Endothelial cell (in vitro differentiated cells): Measurements from ENCODE around the gene PDZD7. TPM values are rescaled to one million over a fixed set of nuclear protein-coding genes. Genes with fewer than 3 reads are reported as not detected.
A peak's percentile ranks its signal among the peaks of the same experiment; 100 is the strongest.
"Not testable (repeated sequence)": the region's sequence is repeated elsewhere in the genome, so short reads cannot be mapped to it uniquely, and the experiment has no call there.

Experiments used
- DNase-seq: peaks from one replicate; pipeline ENCODE4 v3.0.0; 2021; ENCODE audit warnings: low spot score
- H3K27ac Mint-ChIP-seq: one replicate; pipeline ENCODE4 v1.8.0; 2021; ENCODE audit warnings: mixed read lengths, inconsistent platforms; ENCODE audit not compliant: unreplicated experiment
- H3K27me3 Mint-ChIP-seq: one replicate; pipeline ENCODE4 v1.8.0; 2021; ENCODE audit warnings: mild to moderate bottlenecking, moderate library complexity, mixed read lengths, inconsistent platforms; ENCODE audit not compliant: unreplicated experiment
- H3K36me3 Mint-ChIP-seq: one replicate; pipeline ENCODE4 v1.8.0; 2021; ENCODE audit warnings: mild to moderate bottlenecking, low read depth, mixed read lengths, inconsistent platforms; ENCODE audit not compliant: unreplicated experiment
- H3K4me1 Mint-ChIP-seq: one replicate; pipeline ENCODE4 v1.8.0; 2021; ENCODE audit warnings: mild to moderate bottlenecking, mixed read lengths, inconsistent platforms; ENCODE audit not compliant: unreplicated experiment
- H3K4me3 Mint-ChIP-seq: one replicate; pipeline ENCODE4 v1.8.0; 2021; ENCODE audit warnings: mild to moderate bottlenecking, mixed read lengths, inconsistent platforms; ENCODE audit not compliant: unreplicated experiment
- H3K9me3 Mint-ChIP-seq: one replicate; pipeline ENCODE4 v1.8.0; 2021; ENCODE audit warnings: mixed read lengths, inconsistent platforms; ENCODE audit not compliant: unreplicated experiment
- total RNA-seq: library from RNA; stranded (reverse); fragmentation: NEBNext Ultra II Directional; extraction: Animal tissue kit (Norgen Biotek cat#: 25700); gene quantifications from one replicate; pipeline ENCODE4 v1.2.1, GENCODE V29; 2021; ENCODE audit not compliant: unreplicated experiment
- TF ChIP-seq, protein P1 (sequence below): fragments of 200-600 bp; sonication (generic); IDR thresholded peaks from one replicate; pipeline ENCODE4 v1.5.0; 2021; ENCODE audit warnings: antibody characterized with exemption; ENCODE audit not compliant: unreplicated experiment

Gene PDZD7
- total RNA-seq, 1 donor from 2014 or later = 0.54 TPM

DNA sequence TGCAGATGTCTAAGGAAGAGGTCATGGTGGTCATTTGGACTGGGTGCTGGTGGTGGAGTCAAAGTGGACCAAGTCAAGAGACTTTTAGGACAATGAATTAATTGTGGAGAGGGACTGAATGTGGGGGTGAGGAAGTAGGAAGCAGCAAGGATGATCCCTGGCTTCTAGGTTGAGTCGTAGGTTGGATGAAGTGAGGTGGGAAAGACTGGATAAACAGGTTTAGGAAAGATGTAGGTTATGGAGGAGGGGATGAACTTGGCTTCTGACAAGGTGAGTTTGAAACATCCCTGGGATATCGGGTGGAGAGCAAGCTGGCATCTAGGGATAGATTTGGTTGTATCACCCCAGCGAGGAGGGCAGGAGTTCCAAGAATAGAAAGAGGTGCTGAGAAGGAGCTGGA is 54.0 kb downstream of the PDZD7 start:
- H3K36me3 Mint-ChIP-seq = peaks cover 13% of the 10 kb centered on the region
- TF ChIP-seq, protein P1, sequence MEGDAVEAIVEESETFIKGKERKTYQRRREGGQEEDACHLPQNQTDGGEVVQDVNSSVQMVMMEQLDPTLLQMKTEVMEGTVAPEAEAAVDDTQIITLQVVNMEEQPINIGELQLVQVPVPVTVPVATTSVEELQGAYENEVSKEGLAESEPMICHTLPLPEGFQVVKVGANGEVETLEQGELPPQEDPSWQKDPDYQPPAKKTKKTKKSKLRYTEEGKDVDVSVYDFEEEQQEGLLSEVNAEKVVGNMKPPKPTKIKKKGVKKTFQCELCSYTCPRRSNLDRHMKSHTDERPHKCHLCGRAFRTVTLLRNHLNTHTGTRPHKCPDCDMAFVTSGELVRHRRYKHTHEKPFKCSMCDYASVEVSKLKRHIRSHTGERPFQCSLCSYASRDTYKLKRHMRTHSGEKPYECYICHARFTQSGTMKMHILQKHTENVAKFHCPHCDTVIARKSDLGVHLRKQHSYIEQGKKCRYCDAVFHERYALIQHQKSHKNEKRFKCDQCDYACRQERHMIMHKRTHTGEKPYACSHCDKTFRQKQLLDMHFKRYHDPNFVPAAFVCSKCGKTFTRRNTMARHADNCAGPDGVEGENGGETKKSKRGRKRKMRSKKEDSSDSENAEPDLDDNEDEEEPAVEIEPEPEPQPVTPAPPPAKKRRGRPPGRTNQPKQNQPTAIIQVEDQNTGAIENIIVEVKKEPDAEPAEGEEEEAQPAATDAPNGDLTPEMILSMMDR = no peak
- no peaks in the 10 kb centered on the region for H3K4me1 Mint-ChIP-seq
- H3K27me3 Mint-ChIP-seq = peaks cover 8% of the 10 kb centered on the region
- DNase-seq = no peak
- no peaks in the 10 kb centered on the region for H3K9me3 Mint-ChIP-seq
- no peak overlapping the region for H3K27ac Mint-ChIP-seq
- H3K4me3 Mint-ChIP-seq = no peak overlapping the region

DNA sequence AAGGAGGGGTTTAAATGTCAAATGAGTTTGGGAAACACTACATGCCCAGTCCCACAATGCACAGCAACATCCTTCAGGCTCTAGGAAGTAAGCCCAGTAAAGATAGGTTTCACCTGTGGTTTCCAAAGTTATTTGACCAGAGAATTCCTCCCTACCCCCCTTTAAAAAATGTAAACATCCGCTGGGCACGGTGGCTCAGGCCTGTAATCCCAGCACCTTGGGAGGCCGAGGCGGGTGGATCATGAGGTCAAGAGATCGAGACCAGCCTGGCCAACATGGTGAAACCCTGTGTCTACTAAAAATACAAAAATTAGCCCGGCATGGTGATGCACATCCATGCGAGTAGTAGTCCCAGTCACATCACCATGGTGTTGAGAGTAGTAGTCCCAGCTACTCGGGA is 55.5 kb downstream of the PDZD7 start:
- not testable (repeated sequence) for H3K4me3 Mint-ChIP-seq, H3K36me3 Mint-ChIP-seq, H3K27ac Mint-ChIP-seq, DNase-seq, H3K9me3 Mint-ChIP-seq, H3K4me1 Mint-ChIP-seq
- H3K27me3 Mint-ChIP-seq = peaks cover 16% of the 10 kb centered on the region

DNA sequence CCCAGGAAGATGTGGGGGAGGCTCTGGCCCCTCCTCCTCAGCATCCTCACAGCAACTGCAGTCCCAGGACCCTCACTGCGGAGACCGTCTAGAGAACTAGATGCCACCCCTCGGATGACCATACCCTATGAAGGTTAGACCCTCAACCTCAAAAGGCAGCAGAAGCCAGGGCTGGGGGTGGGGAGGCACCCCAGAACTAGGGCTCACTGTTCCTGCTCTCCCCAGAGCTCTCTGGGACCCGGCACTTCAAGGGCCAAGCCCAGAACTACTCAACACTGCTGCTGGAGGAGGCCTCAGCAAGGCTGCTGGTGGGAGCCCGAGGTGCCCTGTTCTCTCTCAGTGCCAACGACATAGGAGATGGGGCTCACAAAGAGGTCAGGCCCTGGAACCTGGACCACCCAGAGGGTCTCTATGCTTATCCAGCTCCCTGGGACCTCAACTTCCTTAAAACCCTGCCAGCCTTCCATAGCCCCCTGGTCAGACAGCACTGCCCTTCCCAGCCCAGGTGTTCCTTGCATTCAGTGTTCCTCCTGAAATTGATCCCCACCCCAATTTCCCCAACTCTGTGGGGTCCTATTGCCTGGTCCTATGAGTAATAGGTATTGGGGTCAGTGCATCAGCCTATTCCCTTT is 57.9 kb downstream of the PDZD7 start:
- peaks cover 16% of the 10 kb centered on the region for H3K27me3 Mint-ChIP-seq
- no peaks in the 10 kb centered on the region for H3K9me3 Mint-ChIP-seq
- peaks cover 14% of the 10 kb centered on the region for H3K4me1 Mint-ChIP-seq
- DNase-seq = no peak
- H3K27ac Mint-ChIP-seq = no peak overlapping the region
- H3K4me3 Mint-ChIP-seq = peak overlapping the region; percentile 59
- no peaks in the 10 kb centered on the region for H3K36me3 Mint-ChIP-seq
- TF ChIP-seq, protein P1 = no peak

DNA sequence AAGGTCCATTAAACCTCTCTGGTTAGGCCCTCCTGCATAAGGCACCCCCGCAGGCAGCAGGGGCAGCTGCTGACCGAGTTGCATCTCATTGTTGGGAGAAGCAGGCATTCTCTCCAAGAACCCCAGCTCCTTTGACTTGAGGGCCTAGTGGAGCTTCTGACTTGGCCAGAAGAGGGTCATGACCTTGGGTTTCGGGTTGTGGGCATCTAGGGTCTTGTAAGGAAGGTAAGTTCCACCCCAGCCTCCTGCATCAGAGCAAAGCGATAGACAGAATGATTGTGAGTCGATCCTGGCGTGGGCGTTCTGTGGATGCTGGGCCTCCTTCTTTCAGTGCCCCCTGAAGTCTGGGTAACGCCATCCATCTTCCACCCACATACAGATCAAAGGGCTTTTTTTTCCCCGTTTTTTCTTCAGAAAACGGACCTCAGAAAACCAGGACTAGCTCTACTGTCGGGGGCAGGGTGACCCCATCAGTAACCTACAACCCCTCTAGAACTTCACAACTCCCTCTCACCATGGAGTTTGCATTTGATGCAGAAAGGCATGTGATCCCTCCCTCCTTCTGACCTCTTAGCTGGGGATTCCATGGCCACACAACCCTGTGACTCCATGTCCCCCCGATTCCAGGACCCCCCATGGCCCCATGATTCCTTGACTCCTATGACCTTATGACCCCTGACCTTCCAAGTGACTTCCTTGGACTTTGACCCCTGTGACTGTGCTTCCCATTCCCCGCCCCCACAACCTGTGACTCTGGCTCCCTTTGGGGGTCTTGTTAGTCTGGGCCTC is 58.6 kb downstream of the PDZD7 start:
- H3K4me1 Mint-ChIP-seq = peaks cover 14% of the 10 kb centered on the region
- TF ChIP-seq, protein P1 = no peak
- H3K36me3 Mint-ChIP-seq = no peaks in the 10 kb centered on the region
- no peak overlapping the region for H3K27ac Mint-ChIP-seq
- H3K9me3 Mint-ChIP-seq = no peaks in the 10 kb centered on the region
- peak overlapping the region; percentile 59 for H3K4me3 Mint-ChIP-seq
- DNase-seq = no peak
- peaks cover 15% of the 10 kb centered on the region for H3K27me3 Mint-ChIP-seq

DNA sequence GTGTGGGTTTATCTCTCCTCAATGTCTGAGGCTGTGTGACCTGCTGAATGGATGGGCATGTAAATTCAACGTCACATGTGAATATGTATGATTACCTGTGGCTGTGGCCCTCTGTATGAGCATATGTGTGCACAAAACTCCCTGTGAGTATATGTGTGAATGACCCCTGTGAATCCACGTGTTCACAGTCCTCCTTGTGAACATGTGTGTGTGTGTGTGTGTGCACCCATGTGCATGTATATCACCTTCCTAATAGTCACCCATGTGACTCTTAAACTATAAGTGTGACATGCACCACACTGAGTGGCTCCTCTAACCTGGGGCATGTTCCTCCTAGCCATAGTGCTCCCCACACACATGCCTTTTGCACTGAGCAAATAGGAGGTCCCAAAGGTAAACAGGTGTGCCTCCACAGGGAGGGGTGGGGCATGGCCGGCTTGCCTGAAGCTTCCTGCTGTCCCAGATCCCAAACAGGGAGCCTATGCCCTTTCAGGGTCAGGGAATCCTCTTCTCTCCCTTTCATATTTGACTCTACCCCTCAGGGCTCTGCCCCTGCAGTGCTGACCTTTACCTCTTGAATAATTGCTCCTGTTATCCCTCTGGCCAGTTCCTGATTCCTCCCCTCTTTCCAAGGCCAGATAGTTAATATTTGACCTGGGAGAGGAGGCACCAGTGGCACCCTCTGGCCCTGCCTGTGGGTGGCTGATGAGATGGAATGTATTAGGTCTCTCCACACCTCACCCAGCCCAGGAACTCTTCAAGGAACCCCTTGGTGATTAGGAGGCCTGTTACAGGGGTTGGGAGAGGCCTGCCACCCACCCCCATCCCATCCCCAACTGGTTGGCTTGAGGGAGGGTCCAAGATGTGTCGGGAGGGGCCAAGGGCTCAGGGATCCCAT is 59.8 kb downstream of the PDZD7 start:
- no peak for DNase-seq
- peaks cover 15% of the 10 kb centered on the region for H3K27me3 Mint-ChIP-seq
- peak overlapping the region; percentile 78 for H3K4me3 Mint-ChIP-seq
- no peaks in the 10 kb centered on the region for H3K9me3 Mint-ChIP-seq
- TF ChIP-seq, protein P1 = no peak
- H3K4me1 Mint-ChIP-seq = peaks cover 14% of the 10 kb centered on the region
- no peaks in the 10 kb centered on the region for H3K36me3 Mint-ChIP-seq
- peak overlapping the region; percentile 30 for H3K27ac Mint-ChIP-seq
